Astrocyte of the spinal cord (primary cell): ENCODE results near the gene MRPS26.
"Not testable (repeated sequence)": the region's sequence is repeated elsewhere in the genome, so short reads cannot be mapped to it uniquely, and the experiment has no call there.

Experiments used
- DNase-seq: peaks from one replicate; pipeline ENCODE4 v3.0.0; 2011; ENCODE audit warnings: low read depth, low spot score
- H3K4me3 ChIP-seq: 2 replicates; pipeline ENCODE4 v1.5.1; 2011; ENCODE audit warnings: low read depth, mild to moderate bottlenecking, low read length, moderate library complexity
- CTCF ChIP-seq: IDR thresholded peaks from 2 replicates; pipeline ENCODE4 v1.5.1; 2012; ENCODE audit warnings: low read depth, mild to moderate bottlenecking, low read length, inconsistent platforms
- in situ Hi-C: cut with HindIII; loops from 2 replicates; pipeline ENCODE4 v1.10.0; 2017; ENCODE audit warnings: low sequenced_read_pairs

Gene MRPS26

GRCh38 chr20:3068986-3069900 lies 23.4 kb downstream of the MRPS26 start:
- DNase-seq = no peak
- in situ Hi-C loops = no loop called here
- no peak for TF ChIP-seq CTCF
- no peak overlapping the region for H3K4me3 ChIP-seq

- DNase-seq = no peak
- TF ChIP-seq CTCF = no peak
- no peak overlapping the region for H3K4me3 ChIP-seq
- in situ Hi-C loops = no loop called here
These were observed 24.9 kb downstream of the MRPS26 start for GRCh38 chr20:3070725-3071124.

- H3K4me3 ChIP-seq = no peak overlapping the region
- no peak for DNase-seq
These were observed 25.4 kb downstream of the MRPS26 start for GRCh38 chr20:3071266-3071609.

GRCh38 chr20:3071610-3072529 lies 26.0 kb downstream of the MRPS26 start, which contains the start of gene OXT:
TSS of gene OXT (plus strand) at chr20:3071620. CDS start at chr20:3071656, 36 bp downstream.
- TF ChIP-seq CTCF = no peak
- no peak for DNase-seq
- no peak within 1 kb of the TSS for H3K4me3 ChIP-seq
- in situ Hi-C loops = no loop called here

More at GRCh38 chr20:3071266-3071609, 25.4 kb downstream of the MRPS26 start:
- no peak for TF ChIP-seq CTCF
- in situ Hi-C loops = no loop called here

- no peak overlapping the region for H3K4me3 ChIP-seq
- DNase-seq = no peak
- TF ChIP-seq CTCF = no peak
- in situ Hi-C loops = no loop called here
These were observed 26.8 kb downstream of the MRPS26 start for GRCh38 chr20:3072530-3073250.

GRCh38 chr20:3073251-3073643 lies 27.4 kb downstream of the MRPS26 start:
- in situ Hi-C loops, DNase-seq, H3K4me3 ChIP-seq: not testable (repeated sequence)
